ENCODE measurements around the gene CDC42.

- no peak for TF ChIP-seq POLR2A (IDR thresholded peaks at IDR 0.05; ENCODE audit: borderline replicate concordance, extremely low read depth, insufficient read depth, insufficient read length)
- no peak for TF ChIP-seq MAX (IDR thresholded peaks at IDR 0.05)
- TF ChIP-seq CTCF (IDR thresholded peaks at IDR 0.05 in 2 of 3, conservative IDR thresholded peaks at IDR 0.05 in 1 of 3; ENCODE audit: borderline replicate concordance in 1 of 3, insufficient read depth in 1 of 3, low read depth in 2 of 3, low read length in 2 of 3), result no peak
- TF ChIP-seq EZH2phosphoT487 (IDR thresholded peaks at IDR 0.05; ENCODE audit: borderline replicate concordance), result no peak
- no peak for TF ChIP-seq POLR2AphosphoS5 (IDR thresholded peaks at IDR 0.05; ENCODE audit: low read depth, low read length)
- TF ChIP-seq EZH2 (IDR thresholded peaks at IDR 0.05), result no peak
- TF ChIP-seq CEBPB (IDR thresholded peaks at IDR 0.05; ENCODE audit: low read depth), result no peak
- TF ChIP-seq RAD21 (IDR thresholded peaks at IDR 0.05; ENCODE audit: low read depth), result no peak
- no peak for TF ChIP-seq SIN3A (IDR thresholded peaks at IDR 0.05; ENCODE audit: low read depth)
- TF ChIP-seq CBX3 (IDR thresholded peaks at IDR 0.05; ENCODE audit: low read depth), result no peak
- TF ChIP-seq TCF7L2 (IDR thresholded peaks at IDR 0.05; ENCODE audit: borderline replicate concordance, extremely low read depth, insufficient read depth, insufficient read length), result no peak
- no peak for TF ChIP-seq ATF3 (IDR thresholded peaks at IDR 0.05)
- no peak for TF ChIP-seq REST (IDR thresholded peaks at IDR 0.05; ENCODE audit: low read depth)
Observed at GRCh38 chr1:22131062-22131461, 78.6 kb downstream of the CDC42 start.
